Measurements from ENCODE around the gene HDC. TPM values are rescaled to one million over a fixed set of nuclear protein-coding genes. Genes with fewer than 3 reads are reported as not detected.

Gene HDC
- total RNA-seq, 1 donor from 2014 or later: 3.5 TPM

GRCh38 chr15:50202003-50202402, 63.5 kb downstream of the HDC start:
- Mint-ChIP-seq H3K36me3 (ENCODE audit: low read depth) (no peaks in the 10 kb centered on the region), H3K4me3 (no peak overlapping the region), H3K27ac (ENCODE audit: unreplicated experiment) (no peak overlapping the region), H3K4me1 (no peaks in the 10 kb centered on the region), H3K27me3 (ENCODE audit: low read depth) (peaks cover 3% of the 10 kb centered on the region), H3K9me3 (no peaks in the 10 kb centered on the region)
- no peak for DNase-seq (ENCODE audit: low read depth, low spot score)
- TF ChIP-seq, protein P1, sequence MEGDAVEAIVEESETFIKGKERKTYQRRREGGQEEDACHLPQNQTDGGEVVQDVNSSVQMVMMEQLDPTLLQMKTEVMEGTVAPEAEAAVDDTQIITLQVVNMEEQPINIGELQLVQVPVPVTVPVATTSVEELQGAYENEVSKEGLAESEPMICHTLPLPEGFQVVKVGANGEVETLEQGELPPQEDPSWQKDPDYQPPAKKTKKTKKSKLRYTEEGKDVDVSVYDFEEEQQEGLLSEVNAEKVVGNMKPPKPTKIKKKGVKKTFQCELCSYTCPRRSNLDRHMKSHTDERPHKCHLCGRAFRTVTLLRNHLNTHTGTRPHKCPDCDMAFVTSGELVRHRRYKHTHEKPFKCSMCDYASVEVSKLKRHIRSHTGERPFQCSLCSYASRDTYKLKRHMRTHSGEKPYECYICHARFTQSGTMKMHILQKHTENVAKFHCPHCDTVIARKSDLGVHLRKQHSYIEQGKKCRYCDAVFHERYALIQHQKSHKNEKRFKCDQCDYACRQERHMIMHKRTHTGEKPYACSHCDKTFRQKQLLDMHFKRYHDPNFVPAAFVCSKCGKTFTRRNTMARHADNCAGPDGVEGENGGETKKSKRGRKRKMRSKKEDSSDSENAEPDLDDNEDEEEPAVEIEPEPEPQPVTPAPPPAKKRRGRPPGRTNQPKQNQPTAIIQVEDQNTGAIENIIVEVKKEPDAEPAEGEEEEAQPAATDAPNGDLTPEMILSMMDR (conservative IDR thresholded peaks at IDR 0.05): no peak

DNA sequence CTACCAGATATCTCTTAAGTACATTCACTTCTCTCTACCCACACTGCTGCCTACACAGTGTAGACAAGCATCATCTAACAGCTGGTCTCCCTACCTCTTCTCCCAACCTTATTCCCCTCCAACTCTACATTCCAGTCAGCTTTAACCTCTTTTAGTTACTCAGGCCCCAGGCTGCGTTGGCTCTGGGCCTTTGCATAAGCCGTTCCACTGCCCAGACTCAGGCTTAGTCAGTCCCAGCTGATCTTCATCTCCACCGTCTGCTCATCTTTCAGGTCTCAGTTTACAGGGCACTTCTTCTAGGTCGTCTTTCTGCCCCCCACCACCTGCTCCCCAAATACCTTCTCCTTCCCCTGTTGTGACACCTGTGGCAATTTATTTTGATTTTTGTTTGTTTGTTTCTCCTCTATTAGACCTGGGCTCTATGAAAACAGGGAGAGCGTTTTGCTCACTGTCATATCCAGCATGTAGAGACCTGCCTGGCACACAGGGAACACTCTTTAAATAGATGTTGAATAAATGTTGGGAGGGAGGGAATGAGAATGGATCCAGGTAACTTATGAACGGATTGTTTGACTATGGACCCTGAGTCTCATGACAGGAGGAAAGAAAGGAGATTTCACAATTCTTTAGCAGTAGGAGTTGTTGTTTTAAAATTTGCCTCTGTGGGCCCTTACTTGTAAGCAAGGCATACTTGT, 72.5 kb downstream of the HDC start:
- Mint-ChIP-seq H3K4me1 (peaks cover 1% of the 10 kb centered on the region), H3K36me3 (ENCODE audit: low read depth) (no peaks in the 10 kb centered on the region), H3K9me3 (no peaks in the 10 kb centered on the region), H3K4me3 (no peak overlapping the region), H3K27me3 (ENCODE audit: low read depth) (peaks cover 3% of the 10 kb centered on the region), H3K27ac (ENCODE audit: unreplicated experiment) (no peak overlapping the region)
- TF ChIP-seq, protein P1 (conservative IDR thresholded peaks at IDR 0.05): no peak
- no peak for DNase-seq (ENCODE audit: low read depth, low spot score)

DNA sequence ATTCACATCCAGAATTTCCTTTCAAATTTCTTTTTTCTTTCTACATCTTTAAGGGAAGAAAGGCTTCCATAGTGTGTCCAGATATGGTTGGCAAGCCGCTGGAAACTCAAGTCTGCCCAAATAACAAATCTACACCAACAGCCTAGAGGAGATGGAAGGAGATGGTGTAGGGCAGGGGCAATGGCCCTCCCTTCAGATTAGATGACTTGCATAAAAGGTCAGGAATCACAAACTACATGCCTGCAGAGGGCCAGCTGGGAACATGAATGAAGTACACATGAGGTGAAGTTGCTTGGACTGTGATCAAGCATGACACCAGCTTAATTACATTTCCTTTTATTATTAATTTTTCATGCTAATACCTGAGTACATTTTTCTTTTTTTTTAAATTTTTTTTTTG, 73.4 kb downstream of the HDC start:
- no peak overlapping the region for H3K27ac Mint-ChIP-seq (ENCODE audit: unreplicated experiment)

More for the DNA sequence above, 73.4 kb downstream of the HDC start:
- H3K36me3 Mint-ChIP-seq (ENCODE audit: low read depth): no peaks in the 10 kb centered on the region
- DNase-seq (ENCODE audit: low read depth, low spot score): no peak
- H3K4me1 Mint-ChIP-seq: peaks cover 7% of the 10 kb centered on the region
- no peaks in the 10 kb centered on the region for H3K9me3 Mint-ChIP-seq
- H3K27me3 Mint-ChIP-seq (ENCODE audit: low read depth): no peaks in the 10 kb centered on the region
- no peak overlapping the region for H3K4me3 Mint-ChIP-seq
- TF ChIP-seq, protein P1 (conservative IDR thresholded peaks at IDR 0.05): no peak

Other genes starting within 250 kb of the HDC start
- gene ATP8B4, start 146.5 kb downstream of the HDC start, total RNA-seq: 0.18 TPM in 1 of 2 replicates, not detected in the other
- 0.86 and 0.91 TPM in 2 replicates for gene SLC27A2, start 83.5 kb downstream of the HDC start, total RNA-seq
- gene GABPB1, start 89.5 kb upstream of the HDC start, total RNA-seq: 35.0 and 37.8 TPM in 2 replicates
- 40.5 and 44.4 TPM in 2 replicates for gene USP8, start 158.7 kb upstream of the HDC start, total RNA-seq

Measured in neural crest cell (in vitro differentiated cells).